Kidney (tissue), 14 donors: ENCODE data around the gene PAN3. TPM values are rescaled to one million over a fixed set of nuclear protein-coding genes. Genes with fewer than 3 reads are reported as not detected.
A peak's percentile ranks its signal among the peaks of the same experiment; 100 is the strongest.

Experiments
- DNase-seq, 5 donors: peaks; one replicate each; pipeline ENCODE4 v3.0.0-alpha.2; 2013 to 2020
- FAIRE-seq: peaks from 2 replicates; lab custom pipeline; 2012; peaks lifted over from hg19 to GRCh38; lab: Jason Lieb, UNC
- H3K27ac ChIP-seq, 2 donors: one replicate each; pipeline ENCODE4 v1.7.0; 2013; ENCODE audit warnings: low read depth in 2 of 2, low read length in 2 of 2, inconsistent platforms in 1 of 2
- H3K27me3 ChIP-seq: one replicate; pipeline ENCODE4 v1.7.1; 2013; ENCODE audit warnings: low read length, inconsistent platforms; ENCODE audit not compliant: control insufficient read depth, insufficient read depth
- H3K36me3 ChIP-seq, 3 donors: one replicate each; pipeline versions ENCODE4 v1.7.0 to v1.7.1; 2013; ENCODE audit warnings: low read length in 3 of 3, control low read depth in 1 of 3, inconsistent platforms in 1 of 3; ENCODE audit not compliant: insufficient read depth in 3 of 3, control insufficient read depth in 2 of 3
- H3K4me1 ChIP-seq, 3 donors: one replicate each; pipeline versions ENCODE4 v1.7.0 to v1.7.1; 2013; ENCODE audit warnings: low read length in 3 of 3, inconsistent platforms in 1 of 3, low read depth in 1 of 3; ENCODE audit not compliant: control insufficient read depth in 2 of 3, insufficient read depth in 2 of 3
- H3K4me3 ChIP-seq, 3 donors: one replicate each; pipeline versions ENCODE4 v1.7.0 to v1.8.1; 2013; ENCODE audit warnings: low read length in 3 of 3, control low read depth in 1 of 3, inconsistent platforms in 1 of 3
- H3K9ac ChIP-seq, 3 donors: one replicate each; pipeline versions ENCODE4 v1.7.0 to v1.7.1; 2013; ENCODE audit warnings: low read length in 3 of 3, control low read depth in 1 of 3, inconsistent platforms in 1 of 3
- H3K9me3 ChIP-seq, 3 donors: one replicate each; pipeline versions ENCODE4 v1.7.0 to v1.7.1; 2013; ENCODE audit warnings: low read length in 3 of 3, control low read depth in 1 of 3, inconsistent platforms in 1 of 3; ENCODE audit not compliant: control insufficient read depth in 2 of 3, insufficient read depth in 1 of 3
- intact Hi-C: fragments of 100-400 bp; cut with DNase I; formaldehyde crosslinking; loops from one replicate; pipeline ENCODE4 v1.11.1; 2022
- polyA plus RNA-seq: library from polyadenylated mRNA; stranded (reverse); fragments of 350-450 nt; fragmentation: Illumina TruSeq; extraction: RNeasy Lipid Tissue Mini Kit (QIAGEN cat#74804); gene quantifications from one replicate; pipeline ENCODE4 v1.2.3, GENCODE V29; 2014; ENCODE audit warnings: low read depth, low replicate concordance; ENCODE audit not compliant: insufficient read depth
- total RNA-seq: library from RNA; stranded (reverse); fragmentation: NEBNext Ultra II Directional; extraction: Animal tissue kit (Norgen Biotek cat#: 25700); gene quantifications from one replicate; pipeline ENCODE4 v1.2.1, GENCODE V29; 2021
- TF ChIP-seq, protein P1 (sequence below): IDR thresholded peaks from 3 replicates; pipeline ENCODE4 v1.5.1; 2012; ENCODE audit warnings: mild to moderate bottlenecking, moderate library complexity, borderline replicate concordance; ENCODE audit not compliant: insufficient read depth; ENCODE audit errors: extremely low read depth
- donor health status: control.
- donor health status: control.
- donor health status: control.
- donor health status: control.
- donor health status: control.
- donor health status: DM: yes; HTN: yes; CAD: no.
- donor health status: Normal renal cell carcinoma (clear cell type).

Gene PAN3
- total and polyA plus RNA-seq, 2 donors from 2014 or later: 8.2 to 46.3 TPM

DNA sequence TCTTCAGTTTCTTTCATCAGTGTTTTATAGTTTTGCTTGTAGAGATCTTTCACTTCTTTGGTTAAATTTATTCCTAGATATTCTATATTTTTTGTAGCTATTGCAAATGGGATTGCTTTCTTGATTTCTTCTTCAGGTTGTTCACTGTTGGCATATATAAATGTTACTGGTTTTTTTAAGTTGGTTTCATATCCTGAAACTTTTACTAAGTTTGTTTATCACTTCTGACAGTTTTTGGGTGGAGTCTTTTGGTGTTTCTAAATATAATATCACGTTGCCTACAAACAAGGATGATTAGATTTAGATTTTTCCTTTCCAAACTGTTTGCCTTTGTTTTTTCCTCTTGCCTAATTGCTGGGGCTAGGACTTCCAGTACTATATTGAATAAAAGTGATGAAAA is 109.7 kb downstream of the PAN3 start:
- DNase-seq (no peak), FAIRE-seq (no peak)
- no peak overlapping the region for H3K9ac ChIP-seq
- H3K4me3 ChIP-seq: no peak overlapping the region
- H3K27ac ChIP-seq: no peak overlapping the region
- no peaks in the 10 kb centered on the region for H3K9me3 ChIP-seq
- no peaks in the 10 kb centered on the region for H3K4me1 ChIP-seq
- intact Hi-C loops: no loop called here
- no peaks in the 10 kb centered on the region for H3K27me3 ChIP-seq
- no peaks in the 10 kb centered on the region for H3K36me3 ChIP-seq
- TF ChIP-seq, protein P1, sequence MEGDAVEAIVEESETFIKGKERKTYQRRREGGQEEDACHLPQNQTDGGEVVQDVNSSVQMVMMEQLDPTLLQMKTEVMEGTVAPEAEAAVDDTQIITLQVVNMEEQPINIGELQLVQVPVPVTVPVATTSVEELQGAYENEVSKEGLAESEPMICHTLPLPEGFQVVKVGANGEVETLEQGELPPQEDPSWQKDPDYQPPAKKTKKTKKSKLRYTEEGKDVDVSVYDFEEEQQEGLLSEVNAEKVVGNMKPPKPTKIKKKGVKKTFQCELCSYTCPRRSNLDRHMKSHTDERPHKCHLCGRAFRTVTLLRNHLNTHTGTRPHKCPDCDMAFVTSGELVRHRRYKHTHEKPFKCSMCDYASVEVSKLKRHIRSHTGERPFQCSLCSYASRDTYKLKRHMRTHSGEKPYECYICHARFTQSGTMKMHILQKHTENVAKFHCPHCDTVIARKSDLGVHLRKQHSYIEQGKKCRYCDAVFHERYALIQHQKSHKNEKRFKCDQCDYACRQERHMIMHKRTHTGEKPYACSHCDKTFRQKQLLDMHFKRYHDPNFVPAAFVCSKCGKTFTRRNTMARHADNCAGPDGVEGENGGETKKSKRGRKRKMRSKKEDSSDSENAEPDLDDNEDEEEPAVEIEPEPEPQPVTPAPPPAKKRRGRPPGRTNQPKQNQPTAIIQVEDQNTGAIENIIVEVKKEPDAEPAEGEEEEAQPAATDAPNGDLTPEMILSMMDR: no peak

DNA sequence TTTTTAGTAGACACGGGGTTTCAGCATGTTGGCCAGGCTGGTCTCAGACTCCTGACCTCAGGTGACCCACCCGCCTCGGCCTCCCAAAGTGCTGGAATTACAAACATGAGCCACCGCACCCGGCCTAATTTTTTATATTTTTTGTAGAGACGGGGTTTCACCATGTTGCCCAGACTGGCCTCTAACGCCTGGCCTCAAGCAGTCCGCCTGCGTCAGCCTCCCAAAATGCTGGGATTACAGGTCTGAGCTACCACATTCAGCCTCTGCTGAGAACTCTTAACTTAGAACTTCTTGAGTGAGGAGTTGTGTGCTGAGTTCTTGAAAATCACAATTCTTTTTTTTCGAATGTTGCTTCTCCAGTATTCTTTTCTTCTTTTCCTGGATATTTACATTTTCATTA is 112.2 kb downstream of the PAN3 start:
- DNase-seq (no peak), FAIRE-seq (no peak)
- TF ChIP-seq, protein P1: no peak

DNA sequence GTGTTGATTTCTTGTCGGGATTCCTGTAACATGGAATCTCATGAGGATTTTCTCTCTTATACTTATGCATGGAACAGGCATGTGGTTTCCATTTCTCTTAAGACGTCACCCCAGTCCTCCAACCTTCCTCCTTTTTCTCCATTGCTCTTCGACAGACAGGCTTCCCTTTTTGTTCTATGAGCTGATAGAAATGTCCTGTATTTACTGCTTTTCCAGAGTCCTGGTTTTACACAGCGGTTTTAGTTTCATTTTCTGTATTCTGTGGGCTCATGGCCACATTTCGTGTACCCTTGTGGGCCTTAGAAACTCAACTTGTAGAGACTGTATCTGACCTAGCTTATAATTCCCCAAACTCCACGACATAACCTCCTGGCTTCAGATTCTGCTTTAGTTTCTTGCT is 113.1 kb downstream of the PAN3 start:
- no peaks in the 10 kb centered on the region for H3K27me3 ChIP-seq
- no peak overlapping the region for H3K4me3 ChIP-seq
- intact Hi-C loops: no loop called here
- H3K9ac ChIP-seq: no peak overlapping the region
- no peak overlapping the region for H3K27ac ChIP-seq
- peaks cover 0 to 4% (median 0%) of the 10 kb centered on the region in 3 donors for H3K36me3 ChIP-seq
- TF ChIP-seq, protein P1: no peak
- DNase-seq: no peak
- H3K9me3 ChIP-seq: no peaks in the 10 kb centered on the region
- no peak for FAIRE-seq
- H3K4me1 ChIP-seq: no peaks in the 10 kb centered on the region

More for the DNA sequence above, 112.2 kb downstream of the PAN3 start:
- H3K36me3 ChIP-seq: no peaks in the 10 kb centered on the region
- H3K4me3 ChIP-seq: no peak overlapping the region
- H3K27ac ChIP-seq: no peak overlapping the region
- intact Hi-C loops: no loop called here
- no peak overlapping the region for H3K9ac ChIP-seq
- H3K4me1 ChIP-seq: no peaks in the 10 kb centered on the region
- no peaks in the 10 kb centered on the region for H3K27me3 ChIP-seq
- H3K9me3 ChIP-seq: no peaks in the 10 kb centered on the region

DNA sequence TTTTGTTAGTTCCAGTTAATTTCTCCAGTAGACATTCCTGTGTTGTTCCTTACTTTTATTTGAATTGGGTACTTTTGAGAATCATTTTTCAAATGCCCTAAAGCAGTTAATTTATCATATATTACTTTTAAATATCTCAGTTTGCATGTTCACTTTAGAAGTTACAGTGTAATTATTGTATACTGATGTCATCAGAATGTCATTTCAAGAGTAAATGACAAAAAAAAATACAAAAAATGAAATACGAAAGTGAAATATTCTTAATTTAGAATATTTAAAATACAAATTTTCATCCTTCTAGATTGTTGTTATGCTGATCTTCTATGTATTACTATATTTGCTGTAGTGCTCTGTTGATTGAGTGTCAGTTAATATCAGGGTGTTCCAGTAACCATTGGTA is 114.2 kb downstream of the PAN3 start:
- H3K36me3 ChIP-seq: peaks cover 0 to 13% (median 0%) of the 10 kb centered on the region in 3 donors
- FAIRE-seq (peak; percentile 71), DNase-seq (no peak)
- no peak overlapping the region for H3K9ac ChIP-seq
- intact Hi-C loops: no loop called here
- no peak overlapping the region for H3K27ac ChIP-seq
- H3K27me3 ChIP-seq: no peaks in the 10 kb centered on the region
- H3K4me3 ChIP-seq: no peak overlapping the region
- no peaks in the 10 kb centered on the region for H3K9me3 ChIP-seq
- TF ChIP-seq, protein P1: no peak
- H3K4me1 ChIP-seq: no peaks in the 10 kb centered on the region
